ENCODE data around the gene PACS1.

The PACS1 gene

GRCh38 chr11:66190786-66191185 is 120.7 kb downstream of the PACS1 start:
- Histone ChIP-seq H3K4me3 (ENCODE audit: extremely low read depth, insufficient read depth, low read length, poor library complexity, severe bottlenecking) (no peak overlapping the region), H3K4me1 (ENCODE audit: control insufficient read depth, insufficient read depth, low read length, poor library complexity, severe bottlenecking) (peaks cover 12% of the 10 kb centered on the region), H3K9me3 (ENCODE audit: control insufficient read depth, low read length) (no peaks in the 10 kb centered on the region), H3K36me3 (ENCODE audit: control insufficient read depth, insufficient read depth, low read length) (peaks cover 44% of the 10 kb centered on the region), H3K27ac (ENCODE audit: low read depth, low read length, severe bottlenecking) (no peak overlapping the region)
- 91 to 95% methylated on average over 4 to 6 of the region's 6 CpGs for WGBS, 2 experiments (ENCODE audit: insufficient coverage in 2 of 2)

- H3K36me3 ChIP-seq (ENCODE audit: control insufficient read depth, insufficient read depth, low read length), result peaks cover 58% of the 10 kb centered on the region
- 89 to 93% methylated on average over 9 to 11 of the region's 11 CpGs for WGBS, 2 experiments (ENCODE audit: insufficient coverage in 2 of 2)
- peaks cover 12% of the 10 kb centered on the region for H3K4me1 ChIP-seq (ENCODE audit: control insufficient read depth, insufficient read depth, low read length, poor library complexity, severe bottlenecking)
- no peaks in the 10 kb centered on the region for H3K9me3 ChIP-seq (ENCODE audit: control insufficient read depth, low read length)
- H3K27ac ChIP-seq (ENCODE audit: low read depth, low read length, severe bottlenecking), result no peak overlapping the region
- no peak overlapping the region for H3K4me3 ChIP-seq (ENCODE audit: extremely low read depth, insufficient read depth, low read length, poor library complexity, severe bottlenecking)
Observed at GRCh38 chr11:66192181-66192863, 122.2 kb downstream of the PACS1 start.

- H3K36me3 ChIP-seq (ENCODE audit: control insufficient read depth, insufficient read depth, low read length), result peaks cover 72% of the 10 kb centered on the region
- H3K27ac ChIP-seq (ENCODE audit: low read depth, low read length, severe bottlenecking), result no peak overlapping the region
- H3K9me3 ChIP-seq (ENCODE audit: control insufficient read depth, low read length), result no peaks in the 10 kb centered on the region
- WGBS, 2 experiments (ENCODE audit: insufficient coverage in 2 of 2), result no CpG with 5 or more reads among the region's 1 CpG
- H3K4me1 ChIP-seq (ENCODE audit: control insufficient read depth, insufficient read depth, low read length, poor library complexity, severe bottlenecking), result peaks cover 4% of the 10 kb centered on the region
- no peak overlapping the region for H3K4me3 ChIP-seq (ENCODE audit: extremely low read depth, insufficient read depth, low read length, poor library complexity, severe bottlenecking)
Observed at GRCh38 chr11:66194391-66194790, 124.3 kb downstream of the PACS1 start.

- 77 to 100% methylated on average over 1 of the region's 2 CpGs for WGBS, 2 experiments (ENCODE audit: insufficient coverage in 2 of 2)
- H3K4me3 ChIP-seq (ENCODE audit: extremely low read depth, insufficient read depth, low read length, poor library complexity, severe bottlenecking), result no peak overlapping the region
- H3K27ac ChIP-seq (ENCODE audit: low read depth, low read length, severe bottlenecking), result no peak overlapping the region
- peaks cover 75% of the 10 kb centered on the region for H3K36me3 ChIP-seq (ENCODE audit: control insufficient read depth, insufficient read depth, low read length)
- peaks cover under 1% of the 10 kb centered on the region for H3K4me1 ChIP-seq (ENCODE audit: control insufficient read depth, insufficient read depth, low read length, poor library complexity, severe bottlenecking)
- H3K9me3 ChIP-seq (ENCODE audit: control insufficient read depth, low read length), result peaks cover 4% of the 10 kb centered on the region
Observed at GRCh38 chr11:66195867-66196266, 125.8 kb downstream of the PACS1 start.

- H3K4me3 ChIP-seq (ENCODE audit: extremely low read depth, insufficient read depth, low read length, poor library complexity, severe bottlenecking), result no peak overlapping the region
- H3K9me3 ChIP-seq (ENCODE audit: control insufficient read depth, low read length), result peaks cover 15% of the 10 kb centered on the region
- 83 to 100% methylated on average over 1 of the region's 3 CpGs for WGBS, 2 experiments (ENCODE audit: insufficient coverage in 2 of 2)
- H3K27ac ChIP-seq (ENCODE audit: low read depth, low read length, severe bottlenecking), result no peak overlapping the region
- peaks cover 3% of the 10 kb centered on the region for H3K4me1 ChIP-seq (ENCODE audit: control insufficient read depth, insufficient read depth, low read length, poor library complexity, severe bottlenecking)
- peaks cover 23% of the 10 kb centered on the region for H3K36me3 ChIP-seq (ENCODE audit: control insufficient read depth, insufficient read depth, low read length)
Observed at GRCh38 chr11:66203847-66204246, 133.8 kb downstream of the PACS1 start.

GRCh38 chr11:66204412-66204811 is 134.3 kb downstream of the PACS1 start:
- 85 to 100% methylated on average over 1 of the region's 3 CpGs for WGBS, 2 experiments (ENCODE audit: insufficient coverage in 2 of 2)
- peaks cover 19% of the 10 kb centered on the region for H3K36me3 ChIP-seq (ENCODE audit: control insufficient read depth, insufficient read depth, low read length)
- no peak overlapping the region for H3K4me3 ChIP-seq (ENCODE audit: extremely low read depth, insufficient read depth, low read length, poor library complexity, severe bottlenecking)
- H3K4me1 ChIP-seq (ENCODE audit: control insufficient read depth, insufficient read depth, low read length, poor library complexity, severe bottlenecking), result peaks cover 3% of the 10 kb centered on the region
- H3K9me3 ChIP-seq (ENCODE audit: control insufficient read depth, low read length), result peaks cover 15% of the 10 kb centered on the region
- H3K27ac ChIP-seq (ENCODE audit: low read depth, low read length, severe bottlenecking), result no peak overlapping the region

GRCh38 chr11:66207816-66208215 is 137.7 kb downstream of the PACS1 start:
- H3K27ac ChIP-seq (ENCODE audit: low read depth, low read length, severe bottlenecking), result no peak overlapping the region
- H3K9me3 ChIP-seq (ENCODE audit: control insufficient read depth, low read length), result no peaks in the 10 kb centered on the region
- H3K4me1 ChIP-seq (ENCODE audit: control insufficient read depth, insufficient read depth, low read length, poor library complexity, severe bottlenecking), result peaks cover 3% of the 10 kb centered on the region
- peaks cover 28% of the 10 kb centered on the region for H3K36me3 ChIP-seq (ENCODE audit: control insufficient read depth, insufficient read depth, low read length)
- WGBS, 2 experiments (ENCODE audit: insufficient coverage in 2 of 2), result 94 to 97% methylated on average over 6 to 7 of the region's 7 CpGs
- no peak overlapping the region for H3K4me3 ChIP-seq (ENCODE audit: extremely low read depth, insufficient read depth, low read length, poor library complexity, severe bottlenecking)

GRCh38 chr11:66211100-66211499 is 141.0 kb downstream of the PACS1 start:
- H3K4me3 ChIP-seq (ENCODE audit: extremely low read depth, insufficient read depth, low read length, poor library complexity, severe bottlenecking), result no peak overlapping the region
- no peaks in the 10 kb centered on the region for H3K9me3 ChIP-seq (ENCODE audit: control insufficient read depth, low read length)
- peaks cover 53% of the 10 kb centered on the region for H3K36me3 ChIP-seq (ENCODE audit: control insufficient read depth, insufficient read depth, low read length)
- peaks cover 3% of the 10 kb centered on the region for H3K4me1 ChIP-seq (ENCODE audit: control insufficient read depth, insufficient read depth, low read length, poor library complexity, severe bottlenecking)
- no peak overlapping the region for H3K27ac ChIP-seq (ENCODE audit: low read depth, low read length, severe bottlenecking)
- WGBS, 2 experiments (ENCODE audit: insufficient coverage in 2 of 2), result 95 to 96% methylated on average over 7 of the region's 8 CpGs

GRCh38 chr11:66216911-66217310 is 146.8 kb downstream of the PACS1 start:
- 92 to 100% methylated on average over 3 to 6 of the region's 6 CpGs for WGBS, 2 experiments (ENCODE audit: insufficient coverage in 2 of 2)
- Histone ChIP-seq H3K36me3 (ENCODE audit: control insufficient read depth, insufficient read depth, low read length) (peaks cover 82% of the 10 kb centered on the region), H3K4me3 (ENCODE audit: extremely low read depth, insufficient read depth, low read length, poor library complexity, severe bottlenecking) (no peak overlapping the region), H3K4me1 (ENCODE audit: control insufficient read depth, insufficient read depth, low read length, poor library complexity, severe bottlenecking) (no peaks in the 10 kb centered on the region), H3K9me3 (ENCODE audit: control insufficient read depth, low read length) (no peaks in the 10 kb centered on the region), H3K27ac (ENCODE audit: low read depth, low read length, severe bottlenecking) (no peak overlapping the region)

GRCh38 chr11:66218036-66218435 is 148.0 kb downstream of the PACS1 start:
- no peaks in the 10 kb centered on the region for H3K4me1 ChIP-seq (ENCODE audit: control insufficient read depth, insufficient read depth, low read length, poor library complexity, severe bottlenecking)
- peaks cover 78% of the 10 kb centered on the region for H3K36me3 ChIP-seq (ENCODE audit: control insufficient read depth, insufficient read depth, low read length)
- H3K9me3 ChIP-seq (ENCODE audit: control insufficient read depth, low read length), result no peaks in the 10 kb centered on the region
- no peak overlapping the region for H3K4me3 ChIP-seq (ENCODE audit: extremely low read depth, insufficient read depth, low read length, poor library complexity, severe bottlenecking)
- WGBS, 2 experiments (ENCODE audit: insufficient coverage in 2 of 2), result 96 to 97% methylated on average over 5 to 6 of the region's 6 CpGs
- H3K27ac ChIP-seq (ENCODE audit: low read depth, low read length, severe bottlenecking), result no peak overlapping the region

GRCh38 chr11:66218846-66219620 is 149.0 kb downstream of the PACS1 start:
- Histone ChIP-seq H3K4me3 (ENCODE audit: extremely low read depth, insufficient read depth, low read length, poor library complexity, severe bottlenecking) (no peak overlapping the region), H3K9me3 (ENCODE audit: control insufficient read depth, low read length) (no peaks in the 10 kb centered on the region), H3K27ac (ENCODE audit: low read depth, low read length, severe bottlenecking) (no peak overlapping the region), H3K4me1 (ENCODE audit: control insufficient read depth, insufficient read depth, low read length, poor library complexity, severe bottlenecking) (no peaks in the 10 kb centered on the region), H3K36me3 (ENCODE audit: control insufficient read depth, insufficient read depth, low read length) (peaks cover 78% of the 10 kb centered on the region)
- WGBS, 2 experiments (ENCODE audit: insufficient coverage in 2 of 2), result 95 to 97% methylated on average over 17 to 18 of the region's 18 CpGs

All from mesodermal cell (in vitro differentiated cells).